NCI-H526 (cell line): Measurements from ENCODE around the gene PIP4K2B.
"Not testable (repeated sequence)": the region's sequence is repeated elsewhere in the genome, so short reads cannot be mapped to it uniquely, and the experiment has no call there.

Experiments used
- DNase-seq, 2 experiments: peaks; one replicate each; lab custom pipeline; 2025; lab: John Stamatoyannopoulos, UW

Gene PIP4K2B

GRCh38 chr17:38799501-38800236, at the start of gene PIP4K2B:
PIP4K2B (minus strand) TSS chr17:38799556; CDS start chr17:38799424, 132 bp downstream.
- peak; percentile 97 to 99 for DNase-seq

GRCh38 chr17:38848557-38848891, 49.2 kb upstream of the PIP4K2B start:
- no peak for DNase-seq

GRCh38 chr17:38844261-38844757, 45.0 kb upstream of the PIP4K2B start:
- DNase-seq: no peak

GRCh38 chr17:38825762-38826247, 26.4 kb upstream of the PIP4K2B start:
- no peak for DNase-seq

- peak; percentile 83 to 87 for DNase-seq
Measured at GRCh38 chr17:38824899-38825761, 25.8 kb upstream of the PIP4K2B start, which contains the start of gene CWC25. CWC25 (minus strand) TSS chr17:38825321; CDS start chr17:38825183, 138 bp downstream.

GRCh38 chr17:38815576-38816193, 16.3 kb upstream of the PIP4K2B start:
- no peak for DNase-seq

- no peak for DNase-seq
Measured at GRCh38 chr17:38809828-38810227, 10.5 kb upstream of the PIP4K2B start.

- no peak for DNase-seq
Measured at GRCh38 chr17:38800237-38800760, 943 bp upstream of the PIP4K2B start.

- DNase-seq: peak; percentile 40 to 63
Measured at GRCh38 chr17:38798614-38799500, 499 bp downstream of the PIP4K2B start.

- no peak for DNase-seq
Measured at GRCh38 chr17:38797828-38798227, 1.5 kb downstream of the PIP4K2B start.

GRCh38 chr17:38797158-38797490, 2.2 kb downstream of the PIP4K2B start:
- DNase-seq: no peak

- no peak for DNase-seq
Measured at GRCh38 chr17:38796451-38797157, 2.8 kb downstream of the PIP4K2B start.

GRCh38 chr17:38794221-38794620, 5.1 kb downstream of the PIP4K2B start:
- no peak for DNase-seq

GRCh38 chr17:38791162-38791561, 8.2 kb downstream of the PIP4K2B start:
- no peak for DNase-seq

- not testable (repeated sequence) for DNase-seq
Measured at GRCh38 chr17:38790148-38790707, 9.1 kb downstream of the PIP4K2B start.

GRCh38 chr17:38789185-38789584, 10.2 kb downstream of the PIP4K2B start:
- DNase-seq: no peak

- not testable (repeated sequence) for DNase-seq
Measured at GRCh38 chr17:38787999-38788398, 11.4 kb downstream of the PIP4K2B start.

GRCh38 chr17:38786372-38786771, 13.0 kb downstream of the PIP4K2B start:
- DNase-seq: no peak

GRCh38 chr17:38783227-38783626, 16.1 kb downstream of the PIP4K2B start:
- DNase-seq: no peak
